DMS53 treated with DMSO at 0.1 percent for 48 hours (cell line): ENCODE data around the gene FMNL2.

Experiments
- DNase-seq: peaks from one replicate; lab custom pipeline; 2025; ENCODE audit not compliant: unreplicated experiment; lab: John Stamatoyannopoulos, UW

The FMNL2 gene

GRCh38 chr2:152602750-152603149, 267.8 kb downstream of the FMNL2 start:
- DNase-seq = no peak

- DNase-seq = no peak
Measured at GRCh38 chr2:152603166-152603565, 268.2 kb downstream of the FMNL2 start.

GRCh38 chr2:152606081-152606480, 271.1 kb downstream of the FMNL2 start:
- DNase-seq = no peak

GRCh38 chr2:152606941-152607340, 272.0 kb downstream of the FMNL2 start:
- DNase-seq = no peak

GRCh38 chr2:152607793-152608300, 272.9 kb downstream of the FMNL2 start:
- DNase-seq = no peak

- no peak for DNase-seq
Measured at GRCh38 chr2:152609154-152609553, 274.2 kb downstream of the FMNL2 start.

GRCh38 chr2:152609699-152610098, 274.7 kb downstream of the FMNL2 start:
- no peak for DNase-seq

- DNase-seq = no peak
Measured at GRCh38 chr2:152611458-152612231, 276.7 kb downstream of the FMNL2 start.

GRCh38 chr2:152613235-152613634, 278.3 kb downstream of the FMNL2 start:
- DNase-seq = no peak

GRCh38 chr2:152615177-152615576, 280.2 kb downstream of the FMNL2 start:
- DNase-seq = no peak

- DNase-seq = no peak
Measured at GRCh38 chr2:152617456-152618192, 282.6 kb downstream of the FMNL2 start.

GRCh38 chr2:152618193-152618564, 283.2 kb downstream of the FMNL2 start:
- DNase-seq = no peak

- no peak for DNase-seq
Measured at GRCh38 chr2:152620208-152620607, 285.2 kb downstream of the FMNL2 start.

- no peak for DNase-seq
Measured at GRCh38 chr2:152620985-152621384, 286.0 kb downstream of the FMNL2 start.

GRCh38 chr2:152622219-152622618, 287.2 kb downstream of the FMNL2 start:
- no peak for DNase-seq

GRCh38 chr2:152623076-152623740, 288.2 kb downstream of the FMNL2 start:
- DNase-seq = no peak

- DNase-seq = no peak
Measured at GRCh38 chr2:152623775-152624174, 288.8 kb downstream of the FMNL2 start.

- DNase-seq = no peak
Measured at GRCh38 chr2:152624805-152625204, 289.8 kb downstream of the FMNL2 start.

GRCh38 chr2:152626911-152627339, 292.0 kb downstream of the FMNL2 start:
- no peak for DNase-seq

GRCh38 chr2:152627351-152627957, 292.5 kb downstream of the FMNL2 start:
- DNase-seq = no peak

GRCh38 chr2:152629202-152629601, 294.2 kb downstream of the FMNL2 start:
- DNase-seq = no peak
